GM12892 (cell line): ENCODE data around the gene LAMP1.

Experiments used
- POLR2A ChIP-seq: IDR thresholded peaks from 2 replicates; pipeline ENCODE4 v1.6.1; 2011; ENCODE audit warnings: low read depth, low read length, control low read depth
- POLR2AphosphoS5 ChIP-seq: IDR thresholded peaks from 2 replicates; pipeline ENCODE4 v1.6.1; 2011; ENCODE audit warnings: low read depth, low read length, control low read depth

DNA sequence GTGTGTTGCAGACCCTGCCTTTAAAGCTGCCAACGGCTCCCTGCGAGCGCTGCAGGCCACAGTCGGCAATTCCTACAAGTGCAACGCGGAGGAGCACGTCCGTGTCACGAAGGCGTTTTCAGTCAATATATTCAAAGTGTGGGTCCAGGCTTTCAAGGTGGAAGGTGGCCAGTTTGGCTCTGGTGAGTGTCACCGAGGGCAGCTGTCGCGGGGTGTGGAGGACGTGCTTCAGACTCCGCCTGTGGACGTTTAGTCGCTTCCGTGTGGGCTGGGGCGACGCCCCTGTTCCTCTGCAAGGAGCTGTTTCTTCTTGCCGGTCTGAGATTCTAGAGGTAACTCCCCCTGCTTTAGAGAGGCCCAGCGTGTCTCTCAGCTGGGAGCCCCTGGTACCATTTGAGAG, 24.5 kb downstream of the LAMP1 start:
- TF ChIP-seq POLR2AphosphoS5 (no peak), POLR2A (no peak)
